HL-60/S4 treated with retinoic acid at 250 ng/mL for 4 days and 3 days (cell line): ENCODE data around the gene USP49.
"Not testable (repeated sequence)": the region's sequence is repeated elsewhere in the genome, so short reads cannot be mapped to it uniquely, and the experiment has no call there.

Experiments used
- in situ Hi-C: fragments of 300-500 bp; cut with MboI; formaldehyde crosslinking; loops from 2 replicates; pipeline ENCODE4 v1.7.0; 2022; ENCODE audit warnings: low sequenced_read_pairs

The USP49 gene

GRCh38 chr6:41815587-41815986 is 79.6 kb downstream of the USP49 start:
- in situ Hi-C loops, result no loop called here

DNA sequence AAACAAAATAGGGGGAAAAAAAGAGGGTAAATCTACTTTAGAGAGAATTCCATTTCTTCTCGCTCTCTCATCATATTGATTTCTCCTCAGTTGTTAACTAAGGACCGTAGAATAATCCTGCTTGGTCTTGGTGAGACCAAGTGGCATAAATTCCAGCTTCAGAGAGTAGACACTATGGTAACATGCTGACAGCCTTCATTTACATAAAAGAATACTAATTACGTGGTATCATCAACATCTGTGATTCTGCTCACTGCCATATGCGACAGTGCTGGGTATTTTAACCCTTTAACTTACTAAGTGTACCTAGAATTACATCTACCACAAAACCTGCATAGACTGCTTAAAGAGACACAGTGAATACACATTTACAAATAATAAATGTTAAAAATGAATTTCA is 80.5 kb downstream of the USP49 start:
- in situ Hi-C loops, result no loop called here

GRCh38 chr6:41813956-41814355 is 81.2 kb downstream of the USP49 start:
- in situ Hi-C loops, result no loop called here

DNA sequence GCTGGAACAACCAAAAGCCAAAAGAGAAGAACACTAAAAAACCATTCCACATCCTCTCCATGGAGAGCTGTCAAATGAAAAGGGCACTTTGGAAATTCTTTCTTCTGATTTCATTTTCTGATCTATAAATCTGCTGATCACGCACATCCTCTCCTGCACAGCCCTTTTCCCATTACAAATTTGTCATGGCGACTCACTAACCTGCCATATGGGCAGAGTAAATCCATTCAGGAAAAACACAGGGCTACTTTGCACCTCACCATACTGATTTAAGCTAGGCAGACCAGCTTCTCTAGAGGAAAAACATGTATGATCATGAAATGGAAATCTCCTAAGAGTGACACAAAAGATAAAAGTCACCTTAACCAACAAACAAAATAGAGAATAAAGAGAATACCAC is 81.7 kb downstream of the USP49 start:
- in situ Hi-C loops, result no loop called here

DNA sequence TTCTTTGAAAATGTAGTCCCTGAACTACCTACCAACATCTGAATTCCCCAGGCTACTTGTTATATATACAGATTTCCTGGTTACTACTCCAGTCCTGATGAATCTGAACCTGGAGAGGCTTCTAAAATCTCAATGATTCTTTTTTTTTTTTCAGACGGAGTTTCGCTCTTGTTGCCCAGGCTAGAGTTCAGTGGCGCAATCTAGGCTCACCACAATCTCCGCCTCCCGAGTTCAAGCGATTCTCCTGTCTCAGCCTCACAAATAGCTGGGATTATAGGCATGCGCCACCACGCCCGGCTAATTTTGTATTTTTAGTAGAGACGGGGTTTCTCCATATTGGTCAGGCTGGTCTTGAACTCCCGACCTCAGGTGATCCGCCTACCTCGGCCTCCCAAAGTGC is 83.2 kb downstream of the USP49 start:
- in situ Hi-C loops, result not testable (repeated sequence)

DNA sequence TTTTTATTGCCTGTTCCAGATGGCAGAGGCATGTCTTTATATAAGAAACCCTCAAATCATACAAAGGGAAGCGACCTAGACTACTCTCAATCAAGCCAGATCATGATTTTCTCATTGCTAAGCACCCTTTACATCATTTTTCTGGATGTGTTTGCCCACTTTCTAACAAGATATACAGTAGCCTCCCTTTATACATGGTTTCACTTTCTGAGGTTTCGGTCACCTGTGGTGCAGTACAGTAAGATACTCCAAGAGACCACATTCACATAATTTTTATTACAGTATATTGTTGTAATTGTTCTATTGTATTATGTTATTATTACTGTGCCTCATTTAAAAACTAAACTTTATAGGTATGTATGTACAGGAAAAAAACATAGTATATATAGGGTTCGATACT is 84.1 kb downstream of the USP49 start:
- in situ Hi-C loops, result no loop called here

DNA sequence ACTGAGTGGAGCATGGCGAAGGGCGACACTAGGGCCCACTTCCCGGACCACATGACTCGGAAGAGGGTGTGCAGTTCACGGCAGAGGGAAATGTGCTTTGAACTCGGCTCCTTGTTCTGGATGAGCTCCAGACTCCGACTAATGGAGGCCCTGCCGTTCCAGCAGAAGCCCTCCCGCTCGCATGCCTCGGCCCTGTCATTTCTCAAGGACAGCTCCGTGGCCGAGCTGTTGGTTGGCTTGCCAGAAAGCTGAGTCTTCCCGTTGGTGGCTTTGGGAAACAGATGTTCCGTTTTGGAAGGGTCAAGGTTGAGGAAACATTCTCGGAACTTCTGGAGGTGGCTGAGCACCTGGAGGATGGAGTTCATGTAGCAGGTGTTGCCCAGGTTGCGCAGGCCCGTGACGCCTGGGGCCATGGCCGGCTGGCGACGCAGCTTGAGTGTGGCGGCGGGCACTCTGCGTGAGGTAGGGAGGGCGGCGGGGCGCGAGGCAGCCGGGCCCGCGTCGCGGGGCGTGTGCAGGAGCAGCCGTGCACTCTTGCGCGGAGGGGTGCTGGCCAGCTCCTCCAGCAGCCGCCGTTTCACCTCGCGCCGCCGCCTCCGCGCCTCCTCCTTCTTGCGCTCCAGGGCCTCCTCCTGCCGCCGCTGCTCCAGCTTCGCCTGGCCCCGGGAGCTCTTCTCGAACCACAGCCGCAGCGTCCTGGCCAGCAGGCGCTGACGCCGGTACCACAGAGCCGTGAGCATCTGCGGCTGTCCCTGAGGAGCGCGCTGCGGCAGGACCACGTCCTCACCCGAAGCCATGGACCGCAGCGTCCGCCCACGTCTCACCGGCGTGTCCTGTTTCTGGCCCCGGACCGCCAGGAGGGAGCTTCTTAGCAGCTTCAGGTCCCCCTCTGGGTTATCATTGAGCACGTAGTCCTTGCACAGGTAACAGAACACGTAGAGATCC is 89.1 kb downstream of the USP49 start:
- in situ Hi-C loops, result no loop called here

DNA sequence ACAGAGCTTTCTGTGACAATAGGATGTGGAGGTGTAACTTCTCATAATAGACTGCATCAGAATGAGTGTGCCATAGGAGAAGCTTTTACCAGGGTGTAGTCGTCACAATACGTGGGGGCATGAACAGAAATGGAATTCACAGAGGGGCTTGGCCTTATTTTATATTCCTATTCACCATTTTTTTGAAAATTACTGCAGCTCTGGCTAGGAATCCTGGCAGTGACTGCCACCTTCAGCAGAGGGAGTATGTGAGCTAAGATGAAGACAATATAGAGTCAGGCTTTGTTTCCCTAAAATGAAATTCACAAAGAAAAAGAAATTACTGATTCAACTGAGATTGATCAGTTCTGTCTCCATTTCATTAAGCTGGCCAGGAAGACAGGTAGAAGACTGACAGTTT is 93.8 kb downstream of the USP49 start:
- in situ Hi-C loops, result no loop called here

DNA sequence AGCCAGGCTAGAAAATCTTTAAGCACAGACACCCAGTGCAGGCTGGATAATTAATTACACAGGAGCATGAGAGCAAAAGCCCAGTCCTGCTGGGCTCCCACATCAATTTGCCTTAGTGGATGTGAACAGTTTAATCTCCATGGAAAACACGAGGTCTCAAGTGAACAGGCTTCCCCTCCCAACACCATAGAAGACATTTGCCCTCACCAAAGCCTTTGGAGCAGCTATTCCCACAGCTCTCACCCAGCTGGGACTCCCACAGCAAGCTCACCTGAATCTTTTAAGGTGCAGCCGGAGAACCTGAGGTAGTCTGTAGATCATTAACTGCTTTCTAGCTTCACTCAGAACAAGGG is 95.6 kb downstream of the USP49 start:
- in situ Hi-C loops, result no loop called here

GRCh38 chr6:41798901-41799558 is 96.1 kb downstream of the USP49 start:
- in situ Hi-C loops, result no loop called here

- in situ Hi-C loops, result no loop called here
Measured at GRCh38 chr6:41796474-41796873, 98.7 kb downstream of the USP49 start.

GRCh38 chr6:41791984-41792383 is 103.2 kb downstream of the USP49 start:
- in situ Hi-C loops, result no loop called here

GRCh38 chr6:41791305-41791704 is 103.9 kb downstream of the USP49 start:
- in situ Hi-C loops, result no loop called here

GRCh38 chr6:41790045-41790444 is 105.1 kb downstream of the USP49 start:
- in situ Hi-C loops, result no loop called here

- in situ Hi-C loops, result loop anchor here (10.0 kb wide), 1 partner anchor 255 kb away; no protein-coding TSS in a partner anchor
Measured at GRCh38 chr6:41789390-41789724, 105.8 kb downstream of the USP49 start.

DNA sequence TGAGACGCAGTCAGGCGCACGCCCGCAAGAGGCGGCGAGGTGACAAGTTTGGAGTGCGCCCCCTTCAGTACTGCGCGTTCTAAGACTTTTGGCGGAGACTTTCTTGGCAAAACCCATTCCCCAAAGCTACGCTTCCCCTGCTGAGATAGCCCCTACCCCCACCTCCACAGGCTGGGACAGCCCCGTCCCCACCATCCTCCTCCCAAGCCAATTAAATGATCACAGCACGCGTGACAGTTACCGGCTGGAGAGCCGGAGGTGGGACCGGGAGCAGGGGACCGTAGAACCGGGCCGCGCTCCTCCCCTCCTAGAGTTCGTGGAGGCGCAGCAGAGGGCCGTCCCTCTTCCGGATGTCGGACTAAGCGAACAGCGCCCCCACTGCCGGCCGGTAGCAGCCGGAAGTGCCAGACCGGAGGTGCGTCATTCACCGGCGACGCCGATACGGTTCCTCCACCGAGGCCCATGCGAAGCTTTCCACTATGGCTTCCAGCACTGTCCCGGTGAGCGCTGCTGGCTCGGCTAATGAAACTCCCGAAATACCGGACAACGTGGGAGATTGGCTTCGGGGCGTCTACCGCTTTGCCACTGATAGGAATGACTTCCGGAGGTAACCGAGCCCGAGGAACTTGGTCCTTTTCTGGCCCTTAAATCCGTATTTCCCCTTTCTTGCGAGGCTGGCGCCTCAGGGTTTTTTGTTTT is 107.8 kb downstream of the USP49 start, which contains the start of gene TOMM6:
TSS of gene TOMM6 (plus strand) at position 476 of the 699 bp plus-strand sequence. CDS start at position 480, 4 bp downstream.
- in situ Hi-C loops, result loop anchor here (10.0 kb wide), 1 partner anchor 257 kb away; no protein-coding TSS in a partner anchor

DNA sequence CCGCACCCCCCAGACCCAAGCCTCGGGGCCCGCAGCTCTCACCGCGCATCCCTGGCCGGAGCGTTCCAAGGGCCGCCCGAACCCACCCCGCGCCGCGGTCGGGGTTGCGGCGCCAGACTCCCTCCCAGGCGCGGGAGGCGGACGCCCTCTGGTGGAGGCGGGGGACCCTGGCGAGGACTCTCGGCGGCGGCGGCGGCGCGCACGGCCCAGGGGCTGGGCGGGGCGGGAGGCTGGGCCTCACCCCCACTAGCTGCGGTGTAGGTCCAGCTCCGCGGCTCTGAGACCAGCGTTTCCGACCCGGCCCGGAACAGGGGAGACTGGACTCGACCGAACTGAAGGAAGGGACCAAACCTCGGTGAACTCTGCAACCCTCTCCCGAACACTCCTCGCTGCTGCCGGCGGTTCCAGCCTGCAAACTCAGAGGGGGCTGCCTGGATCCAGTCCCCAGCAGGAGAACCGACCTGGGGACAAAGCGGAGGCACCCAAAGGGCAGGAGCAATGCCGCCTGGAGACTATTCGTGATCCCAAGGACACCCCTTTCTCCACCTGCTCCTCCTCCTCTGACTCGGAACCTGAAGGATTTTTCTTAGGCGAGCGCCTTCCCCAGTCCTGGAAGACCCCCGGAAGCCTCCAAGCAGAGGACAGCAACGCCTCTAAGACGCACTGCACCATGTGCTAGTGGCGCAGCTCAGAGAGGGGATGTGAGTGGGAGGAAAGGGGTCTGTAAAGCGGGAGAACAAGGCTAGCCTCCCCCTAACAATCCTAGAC is 108.5 kb downstream of the USP49 start:
- in situ Hi-C loops, result loop anchor here (10.0 kb wide), 1 partner anchor 258 kb away; no protein-coding TSS in a partner anchor

DNA sequence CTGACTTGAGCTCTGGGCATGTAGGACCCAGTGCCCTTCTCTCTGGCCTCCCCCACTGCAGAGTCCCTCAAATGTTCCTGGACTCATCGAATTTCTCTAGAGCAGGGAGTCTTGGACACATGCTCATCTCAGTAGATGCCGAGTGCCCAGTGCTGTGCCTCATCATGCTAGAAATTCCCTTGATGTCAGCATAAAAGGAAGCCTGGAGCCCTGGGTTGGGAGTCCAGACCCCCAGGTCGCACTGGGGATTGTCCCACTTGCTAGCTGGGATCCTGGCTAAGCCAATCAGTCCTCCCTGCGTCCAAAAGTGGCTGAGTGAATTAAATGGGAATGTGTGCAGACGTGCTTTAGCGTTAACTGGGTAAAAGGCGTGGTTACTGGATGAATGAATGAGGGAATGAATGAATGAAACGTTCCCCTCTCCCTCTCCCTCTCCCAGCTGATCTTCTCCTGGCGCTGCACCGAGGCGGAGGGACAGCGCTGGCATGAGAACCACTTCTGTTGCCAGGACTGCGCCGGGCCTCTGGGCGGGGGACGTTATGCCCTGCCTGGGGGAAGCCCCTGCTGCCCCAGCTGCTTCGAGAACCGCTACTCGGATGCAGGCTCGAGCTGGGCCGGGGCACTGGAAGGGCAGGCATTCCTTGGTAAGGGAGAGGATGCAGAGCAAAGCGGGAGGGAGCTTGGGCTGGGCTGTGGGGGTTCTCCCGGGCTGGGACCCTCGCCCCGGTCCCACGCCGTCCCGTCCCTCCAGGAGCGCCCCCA is 109.3 kb downstream of the USP49 start:
- in situ Hi-C loops, result loop anchor here (10.0 kb wide), 1 partner anchor 259 kb away; no protein-coding TSS in a partner anchor

GRCh38 chr6:41785254-41785653 is 109.9 kb downstream of the USP49 start:
- in situ Hi-C loops, result loop anchor here (10.0 kb wide), 1 partner anchor 260 kb away; no protein-coding TSS in a partner anchor
